Activated T-cell treated with anti-CD3 and anti-CD28 coated beads for 1 hour (primary cell): ENCODE data around the gene MRPL23.

Experiments used
- DNase-seq: peaks from one replicate; pipeline ENCODE4 v3.0.0-alpha.2; 2020; ENCODE audit warnings: low read depth

MRPL23 gene

DNA sequence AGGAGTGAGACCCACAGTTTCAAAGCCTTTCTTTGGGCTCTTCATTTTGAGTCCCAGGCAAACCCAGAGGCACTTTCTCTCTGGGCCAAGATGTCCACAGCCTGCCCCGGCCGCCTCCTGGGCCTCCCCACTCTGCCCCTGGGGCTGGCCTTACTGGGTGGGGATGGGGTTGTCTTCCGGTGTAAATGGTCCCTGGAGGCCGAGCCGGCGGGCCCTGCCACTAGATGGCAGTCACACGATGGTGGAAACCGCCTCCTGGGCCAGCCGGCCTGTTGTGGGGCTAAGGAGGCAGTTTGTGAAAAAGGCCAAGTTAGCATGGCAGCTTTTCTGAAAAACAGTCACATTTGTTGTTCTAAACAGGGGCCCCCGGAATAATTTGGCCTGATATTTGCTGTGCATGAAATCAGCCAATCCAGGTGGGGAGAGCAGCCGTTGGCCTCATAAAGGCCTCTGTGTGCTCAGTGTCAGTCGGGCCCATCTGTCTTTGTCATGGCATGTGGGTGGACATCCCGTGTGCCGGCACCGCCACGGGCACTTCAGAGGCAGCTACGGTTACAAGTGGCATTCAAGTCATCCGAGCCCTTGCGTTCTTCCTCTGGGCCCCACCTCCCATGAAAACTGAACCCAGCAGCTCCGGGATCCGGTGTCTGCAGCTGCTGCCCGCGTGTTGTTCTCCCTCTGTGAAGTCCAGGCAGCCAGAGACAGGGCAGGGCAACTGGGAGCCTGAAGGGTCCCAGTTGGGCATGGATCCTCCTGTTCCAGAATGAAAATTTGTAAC, 6.5 kb downstream of the MRPL23 start:
- no peak for DNase-seq

- no peak for DNase-seq
Measured at GRCh38 chr11:1958367-1958766, 11.2 kb downstream of the MRPL23 start.

DNA sequence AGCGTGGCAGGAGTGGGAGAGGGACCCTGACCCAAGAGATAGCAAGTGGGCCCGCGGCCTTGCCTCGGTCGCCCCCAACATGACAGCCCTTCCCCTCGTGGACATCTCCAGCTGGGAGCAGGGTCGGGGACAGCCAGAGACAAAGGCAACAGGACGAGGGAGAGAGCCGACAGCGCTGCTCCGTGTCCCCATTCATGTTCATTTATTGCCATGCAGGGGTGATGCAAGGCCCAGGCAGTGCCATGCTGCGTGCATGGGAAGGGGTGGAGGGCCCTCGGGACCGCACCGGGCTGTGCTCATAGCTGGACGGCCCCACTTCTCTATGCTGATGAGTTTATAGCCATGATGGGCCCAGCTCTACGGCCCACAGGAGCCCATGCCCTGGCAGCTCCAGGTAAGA, 12.7 kb downstream of the MRPL23 start:
- DNase-seq = no peak

DNA sequence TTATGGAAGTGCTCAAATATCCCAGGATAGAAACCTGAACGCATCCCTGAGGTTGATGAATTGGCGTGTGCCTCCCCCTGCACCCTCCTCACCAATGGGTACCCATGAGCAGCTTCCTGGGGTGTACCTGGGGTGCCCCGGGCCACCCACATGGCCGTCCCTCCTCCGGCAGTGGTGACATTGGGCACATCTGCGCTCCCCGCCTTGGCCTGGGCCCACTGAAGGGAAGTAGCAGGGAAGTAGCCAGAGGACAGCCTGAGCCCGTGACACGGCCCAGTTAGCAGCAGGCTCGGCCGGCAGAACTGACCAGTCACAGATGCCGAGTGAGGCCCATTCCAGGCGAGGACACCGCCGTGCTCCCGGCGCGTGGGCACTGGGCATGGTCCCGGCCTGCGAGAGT, 16.7 kb downstream of the MRPL23 start:
- no peak for DNase-seq

DNA sequence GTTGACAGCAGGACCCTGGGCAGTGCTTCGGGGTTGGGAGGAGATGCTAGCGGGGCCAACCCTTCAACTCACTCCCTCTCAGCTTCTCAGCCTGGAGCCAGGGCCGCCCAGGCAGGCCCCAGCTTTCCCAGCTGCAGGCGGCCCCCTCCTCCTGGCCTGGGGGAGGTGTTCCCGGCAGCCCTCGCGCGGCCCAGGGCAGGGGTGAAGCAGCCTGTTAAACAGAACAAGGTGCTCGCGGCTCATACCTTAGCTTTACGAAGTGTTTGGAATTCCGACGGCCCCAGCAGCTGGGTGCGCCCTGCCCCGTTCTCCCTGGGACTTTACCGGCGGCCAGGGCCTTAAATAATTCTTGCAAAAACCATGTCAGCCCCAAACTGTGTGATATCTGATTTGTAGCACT, 17.2 kb downstream of the MRPL23 start:
- DNase-seq = no peak

DNA sequence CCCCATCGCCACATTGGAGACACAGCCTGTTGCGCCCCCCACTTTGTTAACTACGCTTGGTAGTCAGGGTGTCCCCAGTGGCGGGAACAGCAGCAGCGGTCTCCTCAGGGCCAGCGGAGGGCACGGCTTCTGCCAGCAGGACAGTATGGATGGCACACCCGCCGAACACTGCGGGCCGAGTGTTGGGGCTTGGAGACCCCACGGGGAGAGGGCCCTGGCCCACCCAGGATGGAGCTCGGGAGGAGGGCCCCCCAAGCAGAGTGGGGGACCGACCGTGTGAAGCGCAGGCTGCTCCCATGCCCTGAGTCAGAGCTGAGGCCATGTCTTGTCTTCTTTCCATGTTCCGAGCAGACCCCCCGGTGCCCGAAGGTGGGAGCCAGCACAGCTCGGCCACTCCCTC, 17.8 kb downstream of the MRPL23 start:
- no peak for DNase-seq

DNA sequence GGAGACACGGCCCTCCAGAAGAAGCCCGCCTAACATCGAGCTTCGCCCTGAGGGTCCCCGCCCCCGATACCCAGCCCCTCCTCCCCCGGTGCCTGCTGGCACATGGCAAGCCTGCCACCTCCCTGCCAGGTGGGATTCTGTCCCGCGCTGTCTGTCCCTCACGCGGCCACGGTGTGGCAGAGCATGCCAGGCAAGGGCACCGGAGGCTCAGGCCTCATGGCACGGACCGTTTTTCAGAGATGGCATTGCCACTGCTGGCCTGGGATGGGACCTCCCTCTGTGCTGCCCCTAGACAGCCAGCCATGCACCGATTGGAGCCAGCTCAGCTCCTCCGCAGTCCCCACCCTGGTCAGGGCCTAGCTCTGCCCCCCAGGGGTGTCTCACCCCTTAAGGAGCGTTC, 19.4 kb downstream of the MRPL23 start:
- no peak for DNase-seq

GRCh38 chr11:1967641-1968225, 20.6 kb downstream of the MRPL23 start:
- no peak for DNase-seq

DNA sequence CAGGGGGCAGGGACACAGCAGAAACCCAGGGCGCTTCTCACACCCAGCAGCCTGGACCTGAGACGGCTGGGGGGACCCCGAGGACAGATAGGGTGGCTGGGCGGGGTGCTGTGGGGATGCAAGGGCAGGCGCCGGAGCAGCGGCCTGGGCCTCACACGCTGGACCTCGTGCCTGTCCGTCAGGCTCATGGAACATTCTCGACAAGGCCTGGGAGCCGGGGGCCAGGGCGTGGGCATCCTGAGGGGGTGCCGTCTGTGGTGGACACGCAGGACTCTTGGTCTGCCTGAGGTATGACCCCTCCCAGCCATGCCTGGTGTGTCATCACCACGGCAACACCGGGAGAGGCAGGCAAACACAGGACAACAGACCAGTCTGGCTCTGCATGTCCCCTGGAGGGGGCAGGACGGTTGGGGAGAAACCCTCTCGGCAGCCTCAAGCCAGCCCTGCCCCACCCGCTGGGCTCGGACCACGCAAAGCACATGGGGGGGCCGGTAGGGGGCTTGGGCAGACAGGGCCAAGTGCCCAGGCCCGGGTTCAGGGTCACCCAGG, 21.4 kb downstream of the MRPL23 start:
- DNase-seq = no peak

DNA sequence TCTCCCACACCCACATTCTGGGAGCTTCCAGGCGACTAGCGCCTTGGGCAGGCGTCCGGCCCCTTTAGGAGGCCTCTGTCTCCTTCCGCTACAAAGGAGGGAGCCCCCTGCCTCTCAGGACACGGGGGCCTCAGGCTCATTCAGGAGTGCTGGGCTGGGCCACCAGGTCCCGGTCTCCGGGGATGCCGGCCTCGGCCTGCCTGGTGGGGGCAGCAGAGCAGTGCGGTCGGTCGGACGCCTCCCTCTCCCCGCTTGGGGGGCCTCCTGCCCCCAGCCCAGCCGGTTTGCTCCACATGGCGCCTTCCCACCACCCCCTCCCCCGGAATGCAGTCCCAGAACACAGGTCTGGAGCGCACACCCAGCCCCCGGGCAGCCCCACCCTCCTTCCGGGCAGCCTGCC, 21.9 kb downstream of the MRPL23 start:
- no peak for DNase-seq

DNA sequence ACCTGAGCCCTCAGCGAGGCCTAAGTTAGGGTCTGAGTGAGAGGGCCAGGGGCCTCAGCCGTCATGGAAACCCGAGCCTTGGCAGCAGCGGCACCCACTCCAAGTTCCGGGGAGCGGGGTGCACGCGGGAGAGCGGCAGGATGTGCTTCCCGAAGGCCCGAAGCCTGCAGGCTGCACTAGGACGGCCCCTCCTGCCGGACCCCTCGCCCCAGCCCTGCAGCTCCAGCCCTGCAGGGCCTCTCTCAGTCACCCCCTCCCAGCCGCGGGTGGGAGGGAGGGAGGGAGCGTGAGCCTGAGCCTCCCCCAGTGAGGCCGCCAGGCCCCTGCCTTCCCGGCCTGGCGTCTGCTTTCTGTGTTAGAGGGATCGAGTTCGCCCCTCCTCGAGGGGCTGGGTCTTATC, 22.6 kb downstream of the MRPL23 start:
- no peak for DNase-seq

DNA sequence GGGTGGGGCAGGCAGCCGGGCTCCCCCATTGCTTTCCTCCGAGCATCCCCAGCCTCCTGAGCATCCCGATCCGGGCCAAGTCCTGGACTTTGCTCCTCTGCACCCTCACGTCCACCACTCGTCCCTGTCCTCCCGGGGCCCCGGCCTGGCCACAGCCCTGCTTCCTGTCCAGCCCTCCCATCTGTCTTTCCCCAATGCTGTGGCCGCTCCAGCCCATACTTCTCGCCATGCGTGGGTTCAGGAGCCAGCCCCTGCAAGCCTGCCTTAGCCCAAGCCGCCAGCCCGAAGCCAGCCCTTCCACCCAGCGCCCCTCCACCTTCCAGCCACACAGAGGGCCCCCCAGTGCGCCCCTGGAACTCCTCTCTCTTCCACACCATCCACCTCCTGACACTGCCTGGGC, 23.8 kb downstream of the MRPL23 start:
- no peak for DNase-seq

DNA sequence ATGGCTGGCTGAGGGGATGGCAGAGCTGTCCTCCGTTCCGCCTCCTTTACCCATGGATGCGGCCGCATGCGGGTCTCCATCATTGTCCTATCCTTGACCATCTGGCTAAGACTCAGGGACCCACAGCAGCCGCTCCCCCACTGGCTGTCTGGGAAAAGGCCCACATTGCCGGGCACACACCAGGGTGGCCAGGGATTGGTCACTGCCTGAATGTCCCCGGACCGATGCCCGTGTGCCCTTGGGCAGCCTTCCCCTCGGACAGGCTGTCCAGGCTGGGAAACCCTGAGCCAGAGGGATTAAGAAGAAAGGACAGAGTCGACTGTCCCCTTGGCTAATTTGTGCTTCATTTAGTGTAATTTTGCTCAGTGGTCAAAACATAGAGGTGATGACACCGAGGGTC, 28.1 kb downstream of the MRPL23 start:
- no peak for DNase-seq

GRCh38 chr11:1978720-1979473, 31.8 kb downstream of the MRPL23 start:
- DNase-seq = no peak

DNA sequence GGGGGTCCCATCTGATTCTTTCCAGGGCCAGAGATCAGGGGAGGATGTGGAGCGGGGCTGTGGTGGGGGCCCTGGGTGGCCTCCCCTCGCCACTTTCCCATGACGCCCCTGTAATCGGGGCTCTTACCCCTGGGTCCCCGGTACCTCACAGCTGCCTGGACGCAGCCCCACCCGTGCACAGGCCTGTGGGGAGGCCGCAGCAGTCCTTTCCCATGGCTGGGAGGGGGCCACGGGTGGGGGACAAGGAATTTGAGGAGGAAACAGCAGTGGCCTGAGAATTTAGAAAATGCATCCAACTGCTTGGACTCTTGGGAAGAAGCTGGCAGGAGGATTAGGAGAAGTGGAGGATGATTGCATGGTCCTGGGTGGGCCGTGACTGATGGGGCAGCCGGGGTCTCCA, 32.5 kb downstream of the MRPL23 start:
- DNase-seq = no peak

DNA sequence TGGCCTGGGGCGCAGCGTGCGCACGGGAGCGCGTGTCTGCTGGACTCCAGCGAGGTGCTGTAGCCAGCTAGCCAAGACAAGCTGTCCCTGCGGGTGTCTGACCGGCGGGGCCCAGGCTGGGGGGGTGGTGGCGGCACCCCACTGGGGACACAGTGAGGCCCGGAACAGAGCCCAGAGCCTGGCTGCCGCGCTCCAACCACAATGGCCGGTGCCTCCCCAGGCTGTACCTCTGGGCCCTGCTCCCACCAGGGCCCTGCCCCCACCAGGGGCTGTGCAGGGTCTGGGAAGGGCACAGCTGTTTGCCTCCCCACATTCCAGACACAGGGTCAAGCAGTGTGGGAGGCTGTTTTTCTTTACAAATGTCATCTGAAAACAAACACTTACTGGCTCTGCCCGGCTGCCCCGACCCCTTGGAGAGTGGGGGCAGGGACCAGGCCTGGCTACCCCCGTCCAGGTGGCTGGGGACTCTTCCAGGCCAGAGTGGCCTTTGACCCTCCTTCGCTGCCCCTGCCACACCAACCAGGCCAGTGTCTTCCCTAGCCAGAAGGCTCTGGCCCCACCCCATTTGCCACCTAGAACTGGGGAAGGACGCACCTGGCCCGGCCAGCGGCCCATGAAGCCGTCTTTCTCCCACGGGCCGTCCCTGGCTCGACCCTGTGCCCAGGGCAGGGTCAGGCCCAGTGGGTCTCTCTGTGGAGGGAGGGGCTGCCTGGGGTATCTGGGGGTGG, 35.9 kb downstream of the MRPL23 start:
- no peak for DNase-seq

DNA sequence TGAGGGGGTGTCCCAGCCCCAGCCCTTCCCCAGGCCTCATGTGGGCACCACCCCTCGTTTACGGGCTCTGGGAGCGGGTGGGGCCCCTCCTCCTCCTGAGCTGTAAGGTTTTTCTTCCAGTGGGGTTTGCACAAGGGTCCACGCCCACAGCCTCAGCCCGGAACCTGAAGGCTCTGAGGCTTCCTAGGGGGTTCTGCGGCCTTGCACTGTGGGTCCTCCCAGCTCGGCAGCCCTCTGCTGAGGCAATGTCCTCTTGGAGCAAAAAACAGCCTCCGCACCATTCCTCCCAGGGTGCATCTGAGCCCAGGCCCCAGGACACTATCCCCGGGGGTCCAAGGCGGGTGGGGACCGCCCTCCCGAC, 36.4 kb downstream of the MRPL23 start:
- no peak for DNase-seq

DNA sequence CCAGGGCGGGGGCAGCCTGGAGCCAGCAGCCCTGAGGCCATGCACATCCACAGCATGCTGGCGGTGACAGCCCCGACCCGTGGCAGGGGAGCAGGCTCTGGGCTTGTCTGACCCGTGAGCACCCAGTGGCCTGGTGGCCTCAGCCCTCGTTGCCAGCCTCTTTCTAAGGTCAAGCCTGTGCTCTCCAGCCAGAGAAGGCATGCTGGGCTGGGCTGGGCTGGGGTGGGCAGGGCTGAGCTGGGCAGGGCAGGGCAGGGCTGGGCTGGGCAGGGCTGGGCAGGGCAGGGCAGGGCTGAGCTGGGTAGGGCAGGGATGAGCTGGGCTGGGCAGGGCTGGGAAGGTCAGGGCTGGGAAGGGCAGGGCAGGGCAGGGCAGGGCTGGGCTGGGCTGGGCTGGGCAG, 39.9 kb downstream of the MRPL23 start:
- DNase-seq = no peak

- no peak for DNase-seq
Measured at GRCh38 chr11:1988174-1988573, 41.0 kb downstream of the MRPL23 start.

- DNase-seq = no peak
Measured at GRCh38 chr11:1988667-1989317, 41.7 kb downstream of the MRPL23 start.

DNA sequence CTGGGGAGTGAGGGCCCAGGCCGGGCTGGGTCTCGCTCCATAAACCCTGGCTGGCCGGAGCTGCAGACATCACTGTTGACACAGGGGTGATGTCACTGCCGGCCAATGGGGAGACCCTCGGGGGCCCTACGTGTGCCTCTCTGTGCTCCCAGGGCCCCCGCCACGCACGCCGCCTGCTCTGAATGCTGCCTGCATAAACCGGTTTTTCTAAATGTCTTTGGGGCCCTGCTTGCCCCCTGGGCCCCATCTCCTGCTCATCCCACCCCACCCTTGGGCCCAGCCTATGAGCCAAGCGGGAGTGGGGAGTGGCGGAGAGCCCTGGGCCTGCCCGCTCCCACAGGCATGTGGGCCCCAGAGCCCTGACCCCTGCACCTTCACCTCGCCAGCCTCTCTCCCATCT, 42.8 kb downstream of the MRPL23 start:
- no peak for DNase-seq
